HG03432 (cell line): ENCODE data around the gene MREG.
A peak's percentile ranks its signal among the peaks of the same experiment; 100 is the strongest.
"Not testable (repeated sequence)": the region's sequence is repeated elsewhere in the genome, so short reads cannot be mapped to it uniquely, and the experiment has no call there.

Source experiments
- ATAC-seq: cut with Tn5 transposase; IDR thresholded peaks from one replicate; pipeline ENCODE4 v1.9.1; 2021; ENCODE audit warnings: mild to moderate bottlenecking, moderate library complexity; ENCODE audit not compliant: unreplicated experiment

MREG gene

GRCh38 chr2:216021768-216022565 lies 8.6 kb upstream of the MREG start:
- no peak for ATAC-seq

GRCh38 chr2:216018709-216019108 lies 5.4 kb upstream of the MREG start:
- ATAC-seq = no peak

GRCh38 chr2:216017365-216017764 lies 4.0 kb upstream of the MREG start:
- ATAC-seq = peak; percentile 27

GRCh38 chr2:216016581-216016980 lies 3.2 kb upstream of the MREG start:
- no peak for ATAC-seq

- peak; percentile 83 for ATAC-seq
Measured at GRCh38 chr2:216015722-216016464, 2.5 kb upstream of the MREG start.

- no peak for ATAC-seq
Measured at GRCh38 chr2:216014986-216015385, 1.6 kb upstream of the MREG start.

GRCh38 chr2:216014006-216014405 lies 655 bp upstream of the MREG start:
- ATAC-seq = no peak

- ATAC-seq = no peak
Measured at GRCh38 chr2:216012830-216013079, 596 bp downstream of the MREG start.

- ATAC-seq = no peak
Measured at GRCh38 chr2:216012133-216012829, 1.1 kb downstream of the MREG start.

GRCh38 chr2:216009215-216009614 lies 4.1 kb downstream of the MREG start:
- not testable (repeated sequence) for ATAC-seq

GRCh38 chr2:216008387-216008786 lies 5.0 kb downstream of the MREG start:
- no peak for ATAC-seq

GRCh38 chr2:216006164-216006663 lies 7.1 kb downstream of the MREG start:
- peak; percentile 49 for ATAC-seq

- peak; percentile 33 for ATAC-seq
Measured at GRCh38 chr2:216004697-216005283, 8.6 kb downstream of the MREG start.

- ATAC-seq = no peak
Measured at GRCh38 chr2:216003876-216004696, 9.3 kb downstream of the MREG start.

- ATAC-seq = no peak
Measured at GRCh38 chr2:216002693-216003092, 10.7 kb downstream of the MREG start.

- ATAC-seq = no peak
Measured at GRCh38 chr2:216002101-216002678, 11.2 kb downstream of the MREG start.

GRCh38 chr2:216001216-216002100 lies 11.9 kb downstream of the MREG start:
- peak; percentile 38 for ATAC-seq

GRCh38 chr2:215998636-215999035 lies 14.7 kb downstream of the MREG start:
- ATAC-seq = no peak

GRCh38 chr2:215997219-215997618 lies 16.1 kb downstream of the MREG start:
- ATAC-seq = no peak
